ENCODE data around the gene TIPIN. TPM values are rescaled to one million over a fixed set of nuclear protein-coding genes. Genes with fewer than 3 reads are reported as not detected.

TIPIN gene
- total RNA-seq, 2 donors from 2014 or later = 6.1 to 6.5 TPM

DNA sequence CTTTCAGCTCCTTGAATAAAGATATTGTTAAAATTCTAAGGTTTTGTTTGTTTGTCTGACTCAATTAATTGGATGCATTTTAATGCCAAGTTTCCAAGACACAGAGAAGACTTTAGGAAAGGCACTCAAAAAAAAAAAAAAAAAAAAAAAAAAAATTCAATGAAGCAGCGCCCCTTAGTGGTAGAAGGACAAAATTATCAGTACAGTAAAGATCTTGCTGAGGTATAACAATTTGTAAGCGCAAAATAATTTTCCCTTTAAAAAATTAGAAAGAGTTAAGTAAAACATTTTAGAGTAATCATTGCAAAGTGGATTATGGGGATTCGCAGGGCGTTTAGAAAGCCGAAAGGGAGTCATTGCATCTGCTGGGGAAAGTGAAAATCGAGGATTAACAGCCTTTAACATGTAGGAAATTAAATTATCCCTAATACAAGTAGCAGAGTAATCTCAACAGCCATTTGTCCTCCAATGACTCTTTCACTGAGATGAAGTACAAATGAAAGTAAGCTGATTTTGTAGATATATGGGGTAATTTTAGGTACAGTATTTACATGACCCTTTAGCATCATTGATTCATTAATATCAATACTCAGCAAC lies 68.9 kb downstream of the TIPIN start:
- DNase-seq (ENCODE audit: low spot score) = no peak
- intact Hi-C loops (cut with DNase I) = no loop called here

Other genes starting within 250 kb of the TIPIN start
- under 1 TPM in 1 of 2 donors, not detected in 1; 0.05 TPM for gene MEGF11, start 102.9 kb downstream of the TIPIN start, total RNA-seq
- gene DIS3L, start 63.1 kb downstream of the TIPIN start, total RNA-seq = 10 to 100 TPM; 24.3 to 25.3 TPM
- 10 to 100 TPM; 36.6 to 70.4 TPM for gene MAP2K1, start 30.2 kb upstream of the TIPIN start, total RNA-seq
- 10 to 100 TPM; 19.5 to 26.2 TPM for gene SNAPC5, start 141.1 kb upstream of the TIPIN start, total RNA-seq
- gene RPL4, start 148.2 kb upstream of the TIPIN start, total RNA-seq = 1,000 to 10,000 TPM; 1,740 to 1,819 TPM
- gene ZWILCH, start 148.6 kb upstream of the TIPIN start, total RNA-seq = 1 to 10 TPM; 6.4 to 7.5 TPM
- not detected for gene LCTL, start 209.3 kb upstream of the TIPIN start, total RNA-seq